NCI-H1092 (cell line): ENCODE measurements around the gene RLF.
A peak's percentile ranks its signal among the peaks of the same experiment; 100 is the strongest.
"Not testable (repeated sequence)": the region's sequence is repeated elsewhere in the genome, so short reads cannot be mapped to it uniquely, and the experiment has no call there.

Experiments
- DNase-seq: peaks from one replicate; lab custom pipeline; 2025; lab: John Stamatoyannopoulos, UW

RLF gene

GRCh38 chr1:40162753-40163441 is 1.7 kb downstream of the RLF start:
- peak; percentile 72 for DNase-seq

- no peak for DNase-seq
These were observed 6.1 kb downstream of the RLF start for GRCh38 chr1:40167317-40167716.

GRCh38 chr1:40171036-40171435 is 9.8 kb downstream of the RLF start:
- DNase-seq, result no peak

GRCh38 chr1:40174788-40175187 is 13.6 kb downstream of the RLF start:
- DNase-seq, result no peak

GRCh38 chr1:40176989-40177388 is 15.8 kb downstream of the RLF start:
- not testable (repeated sequence) for DNase-seq

- DNase-seq, result no peak
These were observed 17.0 kb downstream of the RLF start for GRCh38 chr1:40178200-40178599.

GRCh38 chr1:40179496-40180089 is 18.4 kb downstream of the RLF start:
- DNase-seq, result no peak

- no peak for DNase-seq
These were observed 22.0 kb downstream of the RLF start for GRCh38 chr1:40183055-40183710.

- DNase-seq, result no peak
These were observed 23.0 kb downstream of the RLF start for GRCh38 chr1:40184193-40184592.

- DNase-seq, result no peak
These were observed 25.0 kb downstream of the RLF start for GRCh38 chr1:40185951-40186864.

- no peak for DNase-seq
These were observed 26.2 kb downstream of the RLF start for GRCh38 chr1:40187399-40187798.

- not testable (repeated sequence) for DNase-seq
These were observed 33.5 kb downstream of the RLF start for GRCh38 chr1:40194639-40195038.

GRCh38 chr1:40197656-40198055 is 36.5 kb downstream of the RLF start:
- DNase-seq, result no peak

GRCh38 chr1:40199126-40199525 is 37.9 kb downstream of the RLF start:
- no peak for DNase-seq

- DNase-seq, result no peak
These were observed 43.7 kb downstream of the RLF start for GRCh38 chr1:40204856-40205255.

GRCh38 chr1:40210511-40211204 is 49.5 kb downstream of the RLF start:
- DNase-seq, result no peak

- DNase-seq, result no peak
These were observed 57.1 kb downstream of the RLF start for GRCh38 chr1:40218333-40218732.

- not testable (repeated sequence) for DNase-seq
These were observed 60.3 kb downstream of the RLF start for GRCh38 chr1:40221471-40221905.

- no peak for DNase-seq
These were observed 61.0 kb downstream of the RLF start for GRCh38 chr1:40221977-40222772.

- no peak for DNase-seq
These were observed 62.9 kb downstream of the RLF start for GRCh38 chr1:40224040-40224439.

- no peak for DNase-seq
These were observed 65.0 kb downstream of the RLF start for GRCh38 chr1:40226192-40226591.
